ENCODE measurements around the gene SLAMF1. TPM values are rescaled to one million over a fixed set of nuclear protein-coding genes. Genes with fewer than 3 reads are reported as not detected.

The SLAMF1 gene
- total and polyA plus RNA-seq, 4 experiments from 2014 or later, result 21.4 to 62.5 (median 59.9) TPM

DNA sequence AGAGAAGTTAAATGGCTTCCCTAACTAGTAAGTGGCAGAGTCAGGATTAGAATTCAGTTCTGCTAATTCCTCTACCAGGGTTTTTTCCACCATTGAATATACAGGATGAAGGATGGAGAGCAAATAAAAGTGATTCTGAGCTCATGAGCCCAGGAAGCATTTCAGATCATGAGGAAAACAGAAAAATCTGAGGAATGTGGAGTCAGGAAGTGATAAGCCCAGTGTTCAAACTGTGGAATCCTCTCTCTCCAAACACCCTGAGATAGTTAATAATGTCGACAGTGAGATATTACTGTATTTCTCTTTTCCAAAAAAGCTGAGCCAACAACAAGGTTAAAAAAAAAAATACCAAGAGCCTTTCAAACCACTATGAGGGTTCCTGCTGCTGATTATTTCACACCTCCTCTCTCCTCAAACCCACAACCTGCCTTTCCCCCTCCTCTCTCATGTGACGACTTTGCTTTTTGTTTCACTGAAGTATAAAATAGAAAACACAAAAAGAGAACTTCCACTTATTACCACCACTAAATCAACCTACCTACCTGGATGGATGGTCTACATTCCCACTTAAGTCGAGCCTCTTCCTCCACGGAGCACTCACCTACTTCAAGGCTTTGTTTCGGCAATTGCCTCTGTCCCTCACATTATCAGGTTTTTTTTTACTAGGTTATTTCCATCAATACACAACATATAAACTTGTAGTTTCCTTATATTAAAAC, 8.9 kb downstream of the SLAMF1 start:
- peak; percentile 82 to 89 (median 85) for DNase-seq
- Mint-ChIP-seq H3K4me3 (peak overlapping the region; percentile 75 to 87 (median 82)), H3K9me3 (peaks cover 0 to 2% (median 0%) of the 10 kb centered on the region in 8 donors), H3K27ac (peak overlapping the region; percentile 87 to 99 (median 98)), H3K36me3 (peaks cover 54 to 72% of the 10 kb centered on the region in 2 donors), H3K4me1 (peaks cover 77 to 98% (median 88%) of the 10 kb centered on the region in 4 donors), H3K27me3 (no peaks in the 10 kb centered on the region)
- Histone ChIP-seq H3K27me3 (ENCODE audit: insufficient read depth, low read length) (no peaks in the 10 kb centered on the region), H3K36me3 (ENCODE audit: insufficient read depth, low read length) (peaks cover 42% of the 10 kb centered on the region), H3K9me3 (ENCODE audit: control insufficient read depth in 1 of 2, low read length in 2 of 2) (no peaks in the 10 kb centered on the region), H3K27ac (ENCODE audit: low read depth, low read length) (peak overlapping the region; percentile 68), H3K4me1 (ENCODE audit: insufficient read depth, low read length) (peaks cover 99% of the 10 kb centered on the region), H3K4me3 (ENCODE audit: low read length in 2 of 2) (peak overlapping the region; percentile 31 to 39)
- ChIA-PET CTCF (ENCODE audit: partially characterized antibody) (interaction anchor here (1.0 to 1.6 kb wide), 2 partner anchors 21 to 37 kb away, joined by 3 to 5 read pairs; no protein-coding TSS in a partner anchor), POLR2A (ENCODE audit: partially characterized antibody) (interaction anchor here (0.8 to 3.9 kb wide), 6 partner anchors 9 to 37 kb away, joined by 3 to 126 read pairs (median 6); partner anchors contain the start of gene SLAMF1)
- intact Hi-C loops (cut with micrococcal nuclease), result loop anchor here (1.0 kb wide), 2 partner anchors 9 kb away; partner anchors contain the start of gene SLAMF1

DNA sequence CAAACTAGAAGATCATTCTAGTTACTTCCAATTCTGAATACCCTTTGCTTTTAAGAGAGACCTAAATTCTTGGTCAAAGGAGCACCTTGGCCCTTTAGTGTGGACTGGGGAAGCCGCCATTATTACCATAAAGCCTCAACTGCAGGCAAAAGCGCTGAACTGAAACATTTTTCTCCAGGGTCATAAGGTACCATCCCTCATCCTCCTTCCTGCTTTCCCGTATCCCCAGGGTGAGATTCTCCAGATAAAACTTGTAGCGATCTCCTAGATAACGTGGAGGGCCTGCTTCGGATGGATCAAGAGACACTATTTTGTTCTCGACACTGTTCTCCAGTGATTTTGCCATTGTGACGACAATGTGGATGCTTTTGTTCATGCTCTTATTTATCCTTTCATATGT, 9.8 kb downstream of the SLAMF1 start:
- Mint-ChIP-seq H3K4me3 (peak overlapping the region; percentile 58 to 87 (median 82)), H3K27me3 (no peaks in the 10 kb centered on the region), H3K4me1 (peaks cover 77 to 98% (median 88%) of the 10 kb centered on the region in 4 donors), H3K36me3 (peaks cover 58 to 76% of the 10 kb centered on the region in 2 donors), H3K9me3 (peaks cover 0 to 2% (median 0%) of the 10 kb centered on the region in 8 donors), H3K27ac (peak overlapping the region; percentile 87 to 99 (median 98))
- intact Hi-C loops (cut with micrococcal nuclease), result no loop called here
- H3K4me3 ChIP-seq (ENCODE audit: low read length in 2 of 2), result peak overlapping the region in 1 of 2 donors; percentile 31
- H3K9me3 ChIP-seq (ENCODE audit: control insufficient read depth in 1 of 2, low read length in 2 of 2), result no peaks in the 10 kb centered on the region
- DNase-seq, result no peak
- H3K27ac ChIP-seq (ENCODE audit: low read depth, low read length), result peak overlapping the region; percentile 68
- H3K4me1 ChIP-seq (ENCODE audit: insufficient read depth, low read length), result peaks cover 99% of the 10 kb centered on the region
- CTCF ChIA-PET (ENCODE audit: partially characterized antibody), result interaction anchor here (1.0 to 1.6 kb wide), 2 partner anchors 20 to 38 kb away, joined by 3 to 5 read pairs; no protein-coding TSS in a partner anchor
- H3K27me3 ChIP-seq (ENCODE audit: insufficient read depth, low read length), result no peaks in the 10 kb centered on the region
- H3K36me3 ChIP-seq (ENCODE audit: insufficient read depth, low read length), result peaks cover 44% of the 10 kb centered on the region
- POLR2A ChIA-PET (ENCODE audit: partially characterized antibody), result interaction anchor here (0.9 to 3.9 kb wide), 6 partner anchors 10 to 28 kb away, joined by 3 to 126 read pairs (median 6); partner anchors contain the start of gene SLAMF1

DNA sequence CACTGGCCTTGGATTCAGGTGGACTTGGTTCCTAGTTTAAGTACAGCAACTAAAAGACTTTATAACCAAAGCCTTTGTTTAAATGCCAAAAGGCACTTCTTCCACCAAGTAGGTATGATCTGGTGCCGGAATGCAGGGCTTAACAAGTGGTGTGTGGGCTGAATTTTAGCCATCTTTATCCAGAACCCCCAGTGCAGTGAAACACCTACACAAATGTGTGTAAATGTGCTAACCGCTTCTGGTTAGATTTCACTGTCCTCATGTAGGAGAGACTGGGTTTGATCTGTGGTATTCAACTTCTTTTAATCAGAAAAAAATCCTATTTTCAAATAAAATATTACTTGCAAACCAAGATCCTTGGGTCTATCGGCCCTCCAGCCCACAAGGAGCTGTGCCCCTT, 10.3 kb downstream of the SLAMF1 start:
- Mint-ChIP-seq H3K27me3 (no peaks in the 10 kb centered on the region), H3K4me3 (peak overlapping the region in 7 of 8 donors; percentile 32 to 87 (median 82)), H3K27ac (peak overlapping the region; percentile 87 to 99 (median 98)), H3K4me1 (peaks cover 79 to 98% (median 89%) of the 10 kb centered on the region in 4 donors), H3K9me3 (peaks cover 0 to 2% (median 0%) of the 10 kb centered on the region in 8 donors), H3K36me3 (peaks cover 63 to 80% of the 10 kb centered on the region in 2 donors)
- H3K27me3 ChIP-seq (ENCODE audit: insufficient read depth, low read length), result no peaks in the 10 kb centered on the region
- DNase-seq, result no peak
- H3K36me3 ChIP-seq (ENCODE audit: insufficient read depth, low read length), result peaks cover 44% of the 10 kb centered on the region
- peak overlapping the region; percentile 68 for H3K27ac ChIP-seq (ENCODE audit: low read depth, low read length)
- peaks cover 99% of the 10 kb centered on the region for H3K4me1 ChIP-seq (ENCODE audit: insufficient read depth, low read length)
- POLR2A ChIA-PET (ENCODE audit: partially characterized antibody), result interaction anchor here (0.9 kb wide), 2 partner anchors 9 to 18 kb away, joined by 3 read pairs; no protein-coding TSS in a partner anchor
- no peak overlapping the region for H3K4me3 ChIP-seq (ENCODE audit: low read length in 2 of 2)
- CTCF ChIA-PET (ENCODE audit: partially characterized antibody), result interaction anchor here (1.6 kb wide), 1 partner anchor 20 kb away, joined by 3 read pairs; no protein-coding TSS in a partner anchor
- intact Hi-C loops (cut with micrococcal nuclease), result no loop called here
- H3K9me3 ChIP-seq (ENCODE audit: control insufficient read depth in 1 of 2, low read length in 2 of 2), result no peaks in the 10 kb centered on the region

GRCh38 chr1:160636076-160636475, 10.8 kb downstream of the SLAMF1 start:
- peaks cover 99% of the 10 kb centered on the region for H3K4me1 ChIP-seq (ENCODE audit: insufficient read depth, low read length)
- peaks cover 64 to 84% of the 10 kb centered on the region in 2 donors for H3K36me3 Mint-ChIP-seq
- CTCF ChIA-PET (ENCODE audit: partially characterized antibody), result interaction anchor here (0.7 kb wide), 1 partner anchor 32 kb away, joined by 3 read pairs; no protein-coding TSS in a partner anchor
- H3K9me3 ChIP-seq (ENCODE audit: control insufficient read depth in 1 of 2, low read length in 2 of 2), result no peaks in the 10 kb centered on the region
- H3K4me3 Mint-ChIP-seq, result peak overlapping the region in 5 of 8 donors; percentile 17 to 81 (median 45)
- no peak overlapping the region for H3K4me3 ChIP-seq (ENCODE audit: low read length in 2 of 2)
- H3K27ac Mint-ChIP-seq, result peak overlapping the region; percentile 81 to 99 (median 97)
- intact Hi-C loops (cut with micrococcal nuclease), result no loop called here
- no peak for DNase-seq
- no peaks in the 10 kb centered on the region for H3K27me3 ChIP-seq (ENCODE audit: insufficient read depth, low read length)
- H3K27ac ChIP-seq (ENCODE audit: low read depth, low read length), result peak overlapping the region; percentile 68
- peaks cover 0 to 2% (median 0%) of the 10 kb centered on the region in 8 donors for H3K9me3 Mint-ChIP-seq
- peaks cover 81 to 99% (median 90%) of the 10 kb centered on the region in 4 donors for H3K4me1 Mint-ChIP-seq
- peaks cover 49% of the 10 kb centered on the region for H3K36me3 ChIP-seq (ENCODE audit: insufficient read depth, low read length)
- no peaks in the 10 kb centered on the region for H3K27me3 Mint-ChIP-seq
- POLR2A ChIA-PET (ENCODE audit: partially characterized antibody), result interaction anchor here (0.9 to 2.5 kb wide), 4 partner anchors 9 to 14 kb away, joined by 3 to 16 read pairs (median 5); partner anchors contain the start of gene SLAMF1

GRCh38 chr1:160634543-160635491, 12.0 kb downstream of the SLAMF1 start:
- no peak overlapping the region for H3K4me3 ChIP-seq (ENCODE audit: low read length in 2 of 2)
- DNase-seq, result no peak
- peaks cover 52% of the 10 kb centered on the region for H3K36me3 ChIP-seq (ENCODE audit: insufficient read depth, low read length)
- ChIA-PET CTCF (ENCODE audit: partially characterized antibody) (interaction anchor here (1.3 kb wide), 1 partner anchor 12 kb away, joined by 4 read pairs; no protein-coding TSS in a partner anchor), POLR2A (ENCODE audit: partially characterized antibody) (interaction anchor here (0.9 to 2.5 kb wide), 5 partner anchors 10 to 48 kb away, joined by 3 to 16 read pairs (median 3); partner anchors contain the start of gene SLAMF1)
- Mint-ChIP-seq H3K4me1 (peaks cover 83 to 100% (median 91%) of the 10 kb centered on the region in 4 donors), H3K4me3 (peak overlapping the region in 7 of 8 donors; percentile 32 to 87 (median 66)), H3K27me3 (no peaks in the 10 kb centered on the region), H3K36me3 (peaks cover 65 to 88% of the 10 kb centered on the region in 2 donors), H3K27ac (peak overlapping the region; percentile 87 to 99 (median 94)), H3K9me3 (peaks cover 0 to 2% (median 0%) of the 10 kb centered on the region in 8 donors)
- H3K27ac ChIP-seq (ENCODE audit: low read depth, low read length), result peak overlapping the region; percentile 93
- H3K27me3 ChIP-seq (ENCODE audit: insufficient read depth, low read length), result no peaks in the 10 kb centered on the region
- peaks cover 100% of the 10 kb centered on the region for H3K4me1 ChIP-seq (ENCODE audit: insufficient read depth, low read length)
- intact Hi-C loops (cut with micrococcal nuclease), result no loop called here
- H3K9me3 ChIP-seq (ENCODE audit: control insufficient read depth in 1 of 2, low read length in 2 of 2), result no peaks in the 10 kb centered on the region

GRCh38 chr1:160633330-160633903, 13.4 kb downstream of the SLAMF1 start:
- Mint-ChIP-seq H3K9me3 (peaks cover 0 to 2% (median 0%) of the 10 kb centered on the region in 8 donors), H3K27ac (peak overlapping the region; percentile 87 to 99 (median 94)), H3K27me3 (no peaks in the 10 kb centered on the region), H3K4me1 (peaks cover 80 to 99% (median 90%) of the 10 kb centered on the region in 4 donors), H3K4me3 (peak overlapping the region; percentile 53 to 87 (median 74)), H3K36me3 (peaks cover 65 to 88% of the 10 kb centered on the region in 2 donors)
- Histone ChIP-seq H3K4me1 (ENCODE audit: insufficient read depth, low read length) (peaks cover 98% of the 10 kb centered on the region), H3K9me3 (ENCODE audit: control insufficient read depth in 1 of 2, low read length in 2 of 2) (no peaks in the 10 kb centered on the region), H3K27me3 (ENCODE audit: insufficient read depth, low read length) (no peaks in the 10 kb centered on the region), H3K4me3 (ENCODE audit: low read length in 2 of 2) (no peak overlapping the region), H3K27ac (ENCODE audit: low read depth, low read length) (peak overlapping the region; percentile 93), H3K36me3 (ENCODE audit: insufficient read depth, low read length) (peaks cover 52% of the 10 kb centered on the region)
- intact Hi-C loops (cut with micrococcal nuclease), result no loop called here
- peak in 1 of 5 donors; percentile 25 for DNase-seq
- ChIA-PET CTCF (ENCODE audit: partially characterized antibody) (interaction anchor here (1.1 to 2.2 kb wide), 5 partner anchors 8 to 41 kb away, joined by 3 to 17 read pairs (median 4); no protein-coding TSS in a partner anchor), POLR2A (ENCODE audit: partially characterized antibody) (interaction anchor here (0.8 to 7.7 kb wide), 5 partner anchors 13 to 51 kb away, joined by 3 to 135 read pairs (median 9); partner anchors contain the start of gene SLAMF1)
